ENCODE measurements around the gene ANKRD18B. TPM values are rescaled to one million over a fixed set of nuclear protein-coding genes. Genes with fewer than 3 reads are reported as not detected.
"Not testable (repeated sequence)": the region's sequence is repeated elsewhere in the genome, so short reads cannot be mapped to it uniquely, and the experiment has no call there.

The ANKRD18B gene
- total RNA-seq, 1 donor from 2014 or later: 0.65 TPM

DNA sequence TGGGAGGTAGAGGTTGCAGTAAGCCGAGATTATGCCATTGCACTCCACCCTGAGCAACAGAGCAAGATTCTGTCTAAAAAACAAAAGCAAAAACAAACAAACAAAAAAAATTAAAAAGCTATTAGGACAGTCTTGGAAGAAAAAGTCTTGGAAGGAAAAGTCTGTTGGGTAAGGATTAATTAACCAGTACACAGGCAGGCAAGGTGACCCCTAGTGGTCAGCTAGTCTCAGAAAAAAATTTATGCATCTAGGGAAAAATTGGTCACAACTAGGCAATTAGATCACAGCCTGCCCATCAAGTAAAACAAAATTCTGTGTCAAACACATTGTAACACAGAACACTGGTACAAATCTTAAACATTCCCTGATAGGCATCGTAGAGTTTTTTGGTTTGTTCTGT lies 6.7 kb upstream of the ANKRD18B start:
- TF ChIP-seq, protein P1, sequence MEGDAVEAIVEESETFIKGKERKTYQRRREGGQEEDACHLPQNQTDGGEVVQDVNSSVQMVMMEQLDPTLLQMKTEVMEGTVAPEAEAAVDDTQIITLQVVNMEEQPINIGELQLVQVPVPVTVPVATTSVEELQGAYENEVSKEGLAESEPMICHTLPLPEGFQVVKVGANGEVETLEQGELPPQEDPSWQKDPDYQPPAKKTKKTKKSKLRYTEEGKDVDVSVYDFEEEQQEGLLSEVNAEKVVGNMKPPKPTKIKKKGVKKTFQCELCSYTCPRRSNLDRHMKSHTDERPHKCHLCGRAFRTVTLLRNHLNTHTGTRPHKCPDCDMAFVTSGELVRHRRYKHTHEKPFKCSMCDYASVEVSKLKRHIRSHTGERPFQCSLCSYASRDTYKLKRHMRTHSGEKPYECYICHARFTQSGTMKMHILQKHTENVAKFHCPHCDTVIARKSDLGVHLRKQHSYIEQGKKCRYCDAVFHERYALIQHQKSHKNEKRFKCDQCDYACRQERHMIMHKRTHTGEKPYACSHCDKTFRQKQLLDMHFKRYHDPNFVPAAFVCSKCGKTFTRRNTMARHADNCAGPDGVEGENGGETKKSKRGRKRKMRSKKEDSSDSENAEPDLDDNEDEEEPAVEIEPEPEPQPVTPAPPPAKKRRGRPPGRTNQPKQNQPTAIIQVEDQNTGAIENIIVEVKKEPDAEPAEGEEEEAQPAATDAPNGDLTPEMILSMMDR (IDR thresholded peaks at IDR 0.05): peak; percentile 72
- no peaks in the 10 kb centered on the region for H3K9me3 ChIP-seq
- H3K4me1 ChIP-seq: no peaks in the 10 kb centered on the region
- no peak overlapping the region for H3K4me3 ChIP-seq
- no peaks in the 10 kb centered on the region for H3K36me3 ChIP-seq
- peaks cover 8% of the 10 kb centered on the region for H3K27me3 ChIP-seq (ENCODE audit: low read depth)
- intact Hi-C loops (cut with DNase I): no loop called here
- ATAC-seq: peak; percentile 71 to 76
- no peak overlapping the region for H3K27ac ChIP-seq
- DNase-seq: no peak

DNA sequence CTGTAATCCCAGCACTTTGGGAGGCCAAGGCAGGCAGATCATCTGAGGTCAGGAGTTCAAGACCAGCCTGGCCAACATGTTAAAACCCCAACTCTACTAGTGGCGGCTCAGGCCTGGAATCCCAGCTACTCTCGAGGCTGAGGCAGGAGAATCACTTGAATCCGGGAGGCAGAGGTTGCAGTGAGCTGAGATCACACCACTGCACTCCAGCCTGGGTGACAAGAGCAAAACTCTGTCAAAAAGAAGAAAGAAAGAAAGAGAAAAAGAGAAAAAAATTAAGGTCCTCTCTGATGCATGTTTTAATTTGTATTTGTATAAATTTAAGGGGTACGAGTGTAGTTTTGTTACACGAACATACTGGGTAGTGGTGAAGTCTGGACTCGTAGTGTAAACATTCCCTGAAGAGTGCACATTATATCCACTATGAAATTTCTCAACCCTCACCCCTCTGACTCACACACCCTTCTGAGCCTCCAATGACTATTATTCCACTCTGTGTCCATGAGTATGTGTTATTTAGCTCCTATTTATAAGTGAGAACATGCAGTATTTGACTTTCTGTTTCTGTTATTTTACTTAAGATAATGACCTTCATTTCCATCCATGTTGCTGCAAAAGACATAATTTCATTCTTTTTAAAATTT lies 6.0 kb upstream of the ANKRD18B start:
- H3K4me3 ChIP-seq; H3K4me1 ChIP-seq; H3K27me3 ChIP-seq (ENCODE audit: low read depth); H3K27ac ChIP-seq; intact Hi-C loops (cut with DNase I); H3K9me3 ChIP-seq; DNase-seq; H3K36me3 ChIP-seq: not testable (repeated sequence)
- ATAC-seq: peak; percentile 54 to 65

DNA sequence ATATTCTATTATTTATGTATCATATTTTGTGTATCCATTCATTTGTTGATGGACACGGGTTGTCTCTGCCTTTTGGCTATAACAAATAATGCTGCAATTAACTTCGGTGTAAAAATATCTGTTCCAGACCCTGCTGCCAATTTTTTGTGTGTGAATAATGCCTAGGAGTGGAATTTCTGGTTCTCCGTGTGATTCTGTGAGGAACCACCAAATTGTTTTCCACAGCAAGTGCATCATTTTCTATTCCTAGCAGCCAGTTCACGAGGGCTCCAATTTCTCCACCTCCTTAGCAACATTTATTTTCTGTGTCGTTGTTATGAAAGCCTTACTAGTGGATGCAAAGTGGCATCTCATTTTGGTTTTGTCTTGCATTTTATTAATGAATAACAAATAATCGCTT lies 2.2 kb upstream of the ANKRD18B start:
- H3K27ac ChIP-seq; H3K36me3 ChIP-seq; H3K9me3 ChIP-seq; H3K4me3 ChIP-seq; DNase-seq; intact Hi-C loops (cut with DNase I); ATAC-seq: not testable (repeated sequence)
- Histone ChIP-seq H3K4me1 (peaks cover 14% of the 10 kb centered on the region), H3K27me3 (ENCODE audit: low read depth) (peaks cover 41% of the 10 kb centered on the region)

DNA sequence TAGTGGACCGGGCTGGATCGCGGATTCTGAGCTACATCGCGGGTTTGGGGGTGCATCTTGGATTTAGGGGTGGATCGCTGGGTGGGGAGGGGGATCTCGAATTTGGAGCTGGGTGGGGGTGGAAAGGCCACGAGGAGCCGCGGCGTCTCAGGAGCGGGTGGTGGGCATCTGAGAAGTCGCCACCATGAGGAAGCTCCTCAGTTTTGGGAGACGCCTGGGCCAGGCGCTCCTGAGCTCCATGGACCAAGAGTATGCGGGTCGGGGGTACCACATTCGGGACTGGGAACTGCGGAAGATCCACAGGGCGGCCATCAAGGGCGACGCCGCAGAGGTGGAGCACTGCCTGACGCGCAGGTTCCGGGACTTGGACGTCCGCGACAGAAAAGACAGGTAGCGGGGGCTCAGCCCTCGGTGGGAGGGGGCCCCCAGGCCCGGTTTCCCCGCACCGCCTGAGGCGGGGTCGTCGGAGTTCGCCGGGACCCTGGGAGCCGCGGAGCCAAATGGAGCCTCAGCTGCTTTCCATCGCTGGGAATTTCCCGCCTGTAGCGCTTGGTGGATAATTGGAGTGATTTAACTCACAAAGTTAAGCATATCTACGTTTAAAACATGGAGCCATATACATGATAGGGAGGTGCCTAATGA lies 376 bp downstream of the ANKRD18B start:
- H3K27ac ChIP-seq: no peak overlapping the region
- ATAC-seq: peak; percentile 23 to 37
- DNase-seq: no peak
- TF ChIP-seq, protein P1 (IDR thresholded peaks at IDR 0.05): no peak
- intact Hi-C loops (cut with DNase I): no loop called here
- no peaks in the 10 kb centered on the region for H3K9me3 ChIP-seq
- H3K4me3 ChIP-seq: peak overlapping the region; percentile 29
- H3K36me3 ChIP-seq: no peaks in the 10 kb centered on the region
- H3K4me1 ChIP-seq: peaks cover 14% of the 10 kb centered on the region
- peaks cover 65% of the 10 kb centered on the region for H3K27me3 ChIP-seq (ENCODE audit: low read depth)

DNA sequence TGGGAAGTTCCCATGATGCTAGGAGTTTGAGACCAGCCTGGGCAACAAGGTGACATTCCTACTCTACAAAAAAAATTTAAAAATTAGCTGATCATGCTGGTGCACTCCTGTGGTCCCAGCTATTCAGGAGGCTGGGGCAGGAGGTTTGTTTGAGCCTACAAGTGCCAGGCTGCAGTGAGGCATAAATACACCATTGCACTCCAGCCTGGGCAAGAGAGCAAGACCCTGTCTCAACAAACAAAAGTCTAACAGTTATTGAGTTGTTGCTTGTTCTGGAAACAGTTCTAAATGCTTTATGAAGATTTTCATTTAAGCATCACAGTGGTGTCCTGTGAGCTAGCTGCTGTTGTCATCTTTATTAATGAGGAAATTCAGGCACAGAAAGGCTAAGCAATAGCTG lies 4.0 kb downstream of the ANKRD18B start:
- H3K27ac ChIP-seq; H3K36me3 ChIP-seq; ATAC-seq; DNase-seq; H3K4me3 ChIP-seq; H3K9me3 ChIP-seq; intact Hi-C loops (cut with DNase I): not testable (repeated sequence)
- Histone ChIP-seq H3K4me1 (peaks cover 14% of the 10 kb centered on the region), H3K27me3 (ENCODE audit: low read depth) (peaks cover 62% of the 10 kb centered on the region)

DNA sequence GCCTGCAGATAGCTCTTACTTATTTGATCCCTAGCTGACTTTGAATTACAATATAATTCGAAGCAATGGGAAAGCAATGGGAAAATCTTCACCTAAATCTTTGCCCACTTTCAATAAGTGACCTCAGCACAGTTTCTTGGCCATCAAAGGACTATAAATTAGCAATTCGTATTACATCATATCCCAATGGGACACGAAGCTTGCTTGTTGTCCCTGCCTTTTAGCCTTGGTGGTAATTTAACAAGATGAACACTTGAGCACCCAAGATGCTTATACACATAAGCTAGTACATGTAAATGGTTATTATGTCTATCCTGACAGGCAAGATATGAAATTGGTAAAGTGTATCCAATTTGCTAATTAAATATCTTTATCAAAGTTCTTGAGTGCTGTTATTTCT lies 9.9 kb downstream of the ANKRD18B start:
- ATAC-seq; intact Hi-C loops (cut with DNase I); H3K4me3 ChIP-seq; H3K4me1 ChIP-seq; H3K36me3 ChIP-seq; DNase-seq; H3K9me3 ChIP-seq; H3K27ac ChIP-seq: not testable (repeated sequence)
- H3K27me3 ChIP-seq (ENCODE audit: low read depth): peaks cover 11% of the 10 kb centered on the region

DNA sequence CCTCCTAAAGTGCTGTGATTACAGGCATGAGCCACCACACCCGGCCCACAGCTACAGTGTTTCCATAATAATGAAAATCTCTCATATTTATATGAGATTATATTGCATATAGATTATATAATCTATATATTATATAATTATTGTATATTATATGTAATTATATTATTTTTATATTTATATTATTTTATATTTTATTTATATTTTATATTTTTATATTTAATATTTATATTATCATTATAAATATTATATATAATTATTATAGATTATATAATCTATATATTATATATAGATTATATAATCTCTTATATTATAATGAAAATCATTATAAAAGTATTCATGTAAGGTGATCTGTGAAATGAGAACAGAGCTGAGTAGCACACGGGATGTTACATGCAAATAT lies 11.5 kb downstream of the ANKRD18B start:
- intact Hi-C loops (cut with DNase I): no loop called here
- H3K36me3 ChIP-seq: no peaks in the 10 kb centered on the region
- DNase-seq (no peak), ATAC-seq (no peak)
- no peak overlapping the region for H3K4me3 ChIP-seq
- TF ChIP-seq, protein P1 (IDR thresholded peaks at IDR 0.05): no peak
- peaks cover 3% of the 10 kb centered on the region for H3K27me3 ChIP-seq (ENCODE audit: low read depth)
- no peaks in the 10 kb centered on the region for H3K4me1 ChIP-seq
- no peaks in the 10 kb centered on the region for H3K9me3 ChIP-seq
- H3K27ac ChIP-seq: no peak overlapping the region

DNA sequence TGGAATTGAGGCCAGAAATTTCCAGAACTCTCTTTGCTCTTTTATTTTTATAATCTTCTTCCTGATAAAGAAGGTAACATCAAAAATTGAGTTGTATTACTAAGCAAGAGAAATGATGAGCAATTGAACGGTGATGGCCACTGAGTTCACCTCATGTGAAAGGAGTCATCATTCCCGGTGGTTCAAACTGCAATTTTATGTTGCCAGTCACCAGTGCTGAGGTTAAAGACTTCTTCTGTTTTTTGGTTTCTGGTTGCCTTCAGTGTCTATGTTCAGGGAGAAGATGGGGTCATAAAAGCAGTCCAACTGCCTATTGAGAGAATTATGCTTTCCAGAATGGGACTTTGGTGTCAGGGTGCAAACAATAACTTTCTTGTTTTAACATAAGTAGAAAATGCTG lies 19.4 kb downstream of the ANKRD18B start:
- peaks cover 13% of the 10 kb centered on the region for H3K27me3 ChIP-seq (ENCODE audit: low read depth)
- DNase-seq; H3K4me1 ChIP-seq; H3K9me3 ChIP-seq; intact Hi-C loops (cut with DNase I); H3K4me3 ChIP-seq; ATAC-seq; H3K36me3 ChIP-seq; H3K27ac ChIP-seq: not testable (repeated sequence)

DNA sequence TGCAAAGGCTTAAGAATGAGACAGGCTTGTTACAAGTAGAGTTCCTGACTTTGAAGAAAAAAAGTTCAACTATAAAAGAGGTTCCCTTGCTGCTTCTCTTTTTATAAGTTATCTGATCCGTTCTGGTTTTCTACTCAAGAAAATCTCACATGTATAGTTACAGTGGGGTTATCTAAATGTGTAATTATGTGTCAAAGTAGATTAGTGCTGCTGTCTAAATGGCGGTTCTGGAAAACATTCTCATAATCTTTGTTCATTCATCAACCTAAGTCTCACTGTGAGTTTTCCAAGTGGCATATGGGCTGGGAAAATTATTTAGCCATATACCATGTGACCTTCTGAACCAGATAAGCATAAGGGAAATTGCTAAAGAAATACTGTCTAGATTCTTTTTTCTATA lies 21.7 kb downstream of the ANKRD18B start:
- H3K9me3 ChIP-seq; DNase-seq; H3K27ac ChIP-seq; H3K4me1 ChIP-seq; intact Hi-C loops (cut with DNase I); ATAC-seq; H3K4me3 ChIP-seq; H3K36me3 ChIP-seq: not testable (repeated sequence)
- H3K27me3 ChIP-seq (ENCODE audit: low read depth): peaks cover 13% of the 10 kb centered on the region

DNA sequence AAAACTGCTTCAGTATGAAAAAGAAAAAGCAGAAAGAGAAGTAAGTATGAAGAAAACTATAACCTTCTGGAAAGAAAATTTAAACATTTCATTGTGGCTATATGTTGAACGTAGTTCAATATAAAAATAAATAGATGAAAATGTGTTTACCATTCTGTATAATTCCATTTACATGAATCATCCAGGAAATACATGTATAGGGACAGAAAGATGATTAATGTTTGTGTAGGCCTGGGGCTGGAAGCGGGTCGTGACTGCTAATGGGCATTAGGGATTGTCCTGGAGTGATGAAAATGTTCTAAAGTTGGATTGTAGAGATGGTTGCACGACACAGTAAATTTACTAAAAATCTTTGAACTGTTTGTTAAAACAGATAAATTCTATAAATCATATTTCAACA lies 24.8 kb downstream of the ANKRD18B start:
- H3K36me3 ChIP-seq; ATAC-seq; H3K4me1 ChIP-seq; H3K4me3 ChIP-seq; DNase-seq; H3K27ac ChIP-seq; intact Hi-C loops (cut with DNase I); H3K9me3 ChIP-seq: not testable (repeated sequence)
- H3K27me3 ChIP-seq (ENCODE audit: low read depth): peaks cover 13% of the 10 kb centered on the region

DNA sequence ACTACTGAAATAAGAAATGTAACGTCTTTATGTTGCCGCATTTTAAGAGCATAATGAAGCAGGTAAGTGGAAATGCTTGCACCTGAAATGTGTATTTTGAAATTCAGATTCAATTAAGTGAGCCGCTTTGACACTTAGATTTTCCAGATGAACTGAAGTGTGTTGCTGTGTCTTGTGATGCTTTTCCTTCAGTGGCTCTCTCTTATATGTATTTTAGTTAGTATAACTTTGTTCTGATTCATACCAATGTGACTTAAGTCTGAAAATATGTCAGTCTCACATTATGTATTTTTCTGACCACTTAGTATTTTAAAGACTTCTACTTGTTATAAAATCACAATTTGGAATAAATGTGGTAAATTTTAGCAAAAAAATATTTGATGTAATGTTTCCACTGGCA lies 25.4 kb downstream of the ANKRD18B start:
- ATAC-seq; intact Hi-C loops (cut with DNase I); H3K27ac ChIP-seq; H3K36me3 ChIP-seq; DNase-seq; H3K9me3 ChIP-seq; H3K4me1 ChIP-seq; H3K4me3 ChIP-seq: not testable (repeated sequence)
- peaks cover 13% of the 10 kb centered on the region for H3K27me3 ChIP-seq (ENCODE audit: low read depth)
